GM21529 (cell line): ENCODE data around the gene ARFIP2.
A peak's percentile ranks its signal among the peaks of the same experiment; 100 is the strongest.

ENCODE experiments used
- ATAC-seq: cut with Tn5 transposase; IDR thresholded peaks from one replicate; pipeline ENCODE4 v1.9.1; 2021; ENCODE audit not compliant: unreplicated experiment

Gene ARFIP2

GRCh38 chr11:6448574-6448973, 32.6 kb downstream of the ARFIP2 start:
- ATAC-seq = no peak

DNA sequence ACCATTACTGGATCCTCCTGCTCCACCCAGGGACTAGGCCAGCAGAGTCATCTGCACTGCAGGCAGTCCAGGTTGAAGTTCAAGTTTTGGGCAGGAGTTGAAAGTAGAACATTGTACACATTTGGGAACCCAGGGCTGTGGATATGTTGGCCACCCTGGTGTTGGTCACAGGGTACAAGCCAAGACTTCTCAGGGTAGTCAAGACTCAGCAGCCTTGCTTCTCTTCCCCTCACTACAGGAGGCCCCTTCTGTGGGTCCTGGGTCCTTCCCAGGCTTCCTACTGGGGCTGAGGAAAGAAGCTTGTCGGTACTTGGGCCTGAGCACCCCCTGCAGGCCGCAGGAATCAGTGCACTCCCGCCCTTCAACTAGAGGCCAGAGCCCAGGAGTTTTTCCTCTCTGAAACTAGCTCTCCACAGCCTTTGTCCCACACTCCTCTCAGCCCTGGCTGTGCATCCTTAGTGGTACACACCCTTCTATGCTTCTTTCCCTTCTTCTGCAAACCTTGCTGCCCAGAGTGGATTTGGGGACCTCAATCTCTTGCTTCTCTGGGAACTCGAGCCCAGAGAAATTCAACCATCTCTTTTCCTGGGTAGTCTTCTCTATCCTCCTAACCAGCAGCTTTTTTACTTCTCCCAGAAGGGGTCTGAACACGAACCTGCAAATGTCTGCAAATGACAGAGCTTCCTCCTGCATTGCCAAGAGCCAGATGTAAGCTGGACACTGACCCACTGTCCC, 37.7 kb downstream of the ARFIP2 start:
- ATAC-seq = peak; percentile 86

DNA sequence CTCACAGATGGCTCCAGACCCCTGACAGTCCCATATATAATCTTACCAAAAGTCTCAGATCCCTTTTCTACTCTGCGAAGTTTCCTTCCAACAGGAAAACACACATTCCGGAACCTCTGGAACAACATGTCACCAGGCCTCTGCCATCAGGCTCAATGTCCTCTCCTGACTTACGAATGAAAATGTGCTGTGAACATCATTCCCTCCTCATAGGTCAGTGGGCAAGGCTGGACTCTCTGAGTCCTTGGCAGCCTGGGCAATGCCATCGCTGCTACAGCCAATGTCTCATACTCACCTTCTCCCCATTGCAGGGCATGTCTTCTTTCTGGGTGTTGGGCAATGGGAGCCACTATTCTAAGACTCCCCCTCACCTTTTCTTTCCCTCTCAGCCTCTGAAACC, 38.7 kb downstream of the ARFIP2 start:
- ATAC-seq = no peak

DNA sequence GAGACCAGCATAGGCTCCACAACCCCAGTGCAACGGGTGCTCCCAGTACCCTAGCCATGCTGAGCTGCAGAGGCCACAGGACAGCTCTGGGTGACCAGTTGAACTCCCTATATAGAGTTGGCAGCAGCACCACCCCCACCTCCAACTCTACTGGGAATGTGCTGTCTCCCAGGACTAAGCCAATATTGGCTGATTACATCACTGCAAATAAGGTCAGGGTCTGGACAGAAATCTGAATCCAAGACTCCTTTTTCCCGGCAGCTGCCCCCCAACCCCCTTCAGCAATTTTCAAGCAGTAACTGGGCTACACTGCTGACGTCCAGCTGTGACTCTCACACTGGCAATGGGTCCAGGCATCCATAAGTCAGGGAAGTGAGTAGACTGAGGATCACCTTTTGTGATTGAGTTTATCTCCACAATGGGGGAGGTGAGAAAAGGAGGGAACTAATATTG, 40.2 kb downstream of the ARFIP2 start, which contains the start of gene HPX:
Gene HPX, minus strand, starts transcription at position 82 of the 453 bp plus-strand sequence. Its CDS starts 24 bp downstream, at position 58.
- no peak for ATAC-seq

DNA sequence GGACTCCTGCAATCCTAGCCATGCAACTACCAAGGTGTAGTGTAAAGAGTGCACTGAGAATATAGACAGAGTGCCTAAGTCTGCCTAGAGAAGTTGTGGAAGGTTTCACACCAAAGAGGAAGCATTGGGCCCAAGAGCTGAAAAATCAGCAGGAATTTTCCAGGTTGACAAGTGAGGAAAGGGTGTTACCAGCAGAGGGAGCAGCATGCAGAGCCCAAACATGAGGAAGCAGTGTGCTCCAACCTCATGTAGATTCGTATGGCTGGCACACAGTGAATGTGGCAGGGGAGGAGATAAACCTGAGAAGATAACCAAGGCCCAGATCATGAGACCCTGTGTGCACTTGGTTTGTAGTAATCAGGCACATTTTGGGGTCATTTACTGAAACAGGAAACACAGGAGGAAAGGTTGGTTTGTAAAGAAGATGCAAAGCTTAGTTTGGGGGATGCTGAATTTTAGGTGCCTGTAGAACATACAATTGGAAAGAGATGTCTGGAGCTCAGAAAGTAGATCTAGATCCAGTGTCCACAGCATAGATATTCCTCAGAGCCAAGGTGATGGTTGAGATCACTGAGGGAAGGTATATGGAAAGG, 42.1 kb downstream of the ARFIP2 start:
- ATAC-seq = no peak

- ATAC-seq = no peak
Measured at GRCh38 chr11:6437993-6438392, 43.1 kb downstream of the ARFIP2 start.

- no peak for ATAC-seq
Measured at GRCh38 chr11:6437423-6437822, 43.7 kb downstream of the ARFIP2 start.

DNA sequence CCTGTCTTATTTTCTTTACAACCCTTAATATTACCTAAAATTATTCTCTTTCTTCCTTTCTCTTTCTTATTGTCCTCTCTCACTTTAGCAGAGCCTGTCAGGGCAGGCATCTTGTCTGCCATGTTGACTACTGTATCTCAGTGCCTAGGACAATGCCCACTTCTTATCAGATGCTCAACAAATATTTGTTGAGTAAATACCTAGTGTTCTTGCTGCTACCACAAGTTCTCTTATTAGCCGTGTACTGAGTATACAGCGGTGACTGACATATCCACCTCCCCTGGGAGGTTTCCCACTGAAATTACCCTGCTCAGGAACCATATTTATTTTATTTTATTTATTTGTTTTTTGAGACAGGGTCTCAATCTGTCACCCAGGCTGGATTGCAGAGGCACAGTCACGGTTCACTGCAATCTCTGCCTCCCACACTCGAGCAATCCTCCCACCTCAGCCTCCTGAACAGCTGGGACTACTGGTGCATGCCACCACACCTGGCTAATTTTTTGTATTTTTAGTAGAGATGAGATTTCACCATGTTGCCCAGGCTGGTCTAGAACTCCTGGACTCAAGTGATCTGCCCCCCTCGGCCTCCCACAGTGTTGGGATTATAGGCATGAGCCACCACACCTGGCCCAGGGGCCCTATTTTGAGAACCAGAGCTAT, 47.0 kb downstream of the ARFIP2 start:
- ATAC-seq = peak; percentile 48

GRCh38 chr11:6431861-6432260, 49.3 kb downstream of the ARFIP2 start:
- no peak for ATAC-seq

- no peak for ATAC-seq
Measured at GRCh38 chr11:6427516-6427915, 53.6 kb downstream of the ARFIP2 start.
